Measurements from ENCODE around the gene SOS1.

The SOS1 gene

GRCh38 chr2:39127973-39128372, 7.1 kb upstream of the SOS1 start:
- TF ChIP-seq GABPA (IDR thresholded peaks at IDR 0.05; ENCODE audit: low read depth) = no peak
- TF ChIP-seq POLR2AphosphoS5 (IDR thresholded peaks at IDR 0.05; ENCODE audit: low read depth) = no peak
- TF ChIP-seq SPI1 (IDR thresholded peaks at IDR 0.05; ENCODE audit: borderline replicate concordance, low read depth) = peak; percentile 34; the same call in 1 of the 2 replicates
- TF ChIP-seq, protein P1, sequence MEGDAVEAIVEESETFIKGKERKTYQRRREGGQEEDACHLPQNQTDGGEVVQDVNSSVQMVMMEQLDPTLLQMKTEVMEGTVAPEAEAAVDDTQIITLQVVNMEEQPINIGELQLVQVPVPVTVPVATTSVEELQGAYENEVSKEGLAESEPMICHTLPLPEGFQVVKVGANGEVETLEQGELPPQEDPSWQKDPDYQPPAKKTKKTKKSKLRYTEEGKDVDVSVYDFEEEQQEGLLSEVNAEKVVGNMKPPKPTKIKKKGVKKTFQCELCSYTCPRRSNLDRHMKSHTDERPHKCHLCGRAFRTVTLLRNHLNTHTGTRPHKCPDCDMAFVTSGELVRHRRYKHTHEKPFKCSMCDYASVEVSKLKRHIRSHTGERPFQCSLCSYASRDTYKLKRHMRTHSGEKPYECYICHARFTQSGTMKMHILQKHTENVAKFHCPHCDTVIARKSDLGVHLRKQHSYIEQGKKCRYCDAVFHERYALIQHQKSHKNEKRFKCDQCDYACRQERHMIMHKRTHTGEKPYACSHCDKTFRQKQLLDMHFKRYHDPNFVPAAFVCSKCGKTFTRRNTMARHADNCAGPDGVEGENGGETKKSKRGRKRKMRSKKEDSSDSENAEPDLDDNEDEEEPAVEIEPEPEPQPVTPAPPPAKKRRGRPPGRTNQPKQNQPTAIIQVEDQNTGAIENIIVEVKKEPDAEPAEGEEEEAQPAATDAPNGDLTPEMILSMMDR (IDR thresholded peaks at IDR 0.05; ENCODE audit: insufficient read depth, low read length) = no peak
- TF ChIP-seq, protein P2, sequence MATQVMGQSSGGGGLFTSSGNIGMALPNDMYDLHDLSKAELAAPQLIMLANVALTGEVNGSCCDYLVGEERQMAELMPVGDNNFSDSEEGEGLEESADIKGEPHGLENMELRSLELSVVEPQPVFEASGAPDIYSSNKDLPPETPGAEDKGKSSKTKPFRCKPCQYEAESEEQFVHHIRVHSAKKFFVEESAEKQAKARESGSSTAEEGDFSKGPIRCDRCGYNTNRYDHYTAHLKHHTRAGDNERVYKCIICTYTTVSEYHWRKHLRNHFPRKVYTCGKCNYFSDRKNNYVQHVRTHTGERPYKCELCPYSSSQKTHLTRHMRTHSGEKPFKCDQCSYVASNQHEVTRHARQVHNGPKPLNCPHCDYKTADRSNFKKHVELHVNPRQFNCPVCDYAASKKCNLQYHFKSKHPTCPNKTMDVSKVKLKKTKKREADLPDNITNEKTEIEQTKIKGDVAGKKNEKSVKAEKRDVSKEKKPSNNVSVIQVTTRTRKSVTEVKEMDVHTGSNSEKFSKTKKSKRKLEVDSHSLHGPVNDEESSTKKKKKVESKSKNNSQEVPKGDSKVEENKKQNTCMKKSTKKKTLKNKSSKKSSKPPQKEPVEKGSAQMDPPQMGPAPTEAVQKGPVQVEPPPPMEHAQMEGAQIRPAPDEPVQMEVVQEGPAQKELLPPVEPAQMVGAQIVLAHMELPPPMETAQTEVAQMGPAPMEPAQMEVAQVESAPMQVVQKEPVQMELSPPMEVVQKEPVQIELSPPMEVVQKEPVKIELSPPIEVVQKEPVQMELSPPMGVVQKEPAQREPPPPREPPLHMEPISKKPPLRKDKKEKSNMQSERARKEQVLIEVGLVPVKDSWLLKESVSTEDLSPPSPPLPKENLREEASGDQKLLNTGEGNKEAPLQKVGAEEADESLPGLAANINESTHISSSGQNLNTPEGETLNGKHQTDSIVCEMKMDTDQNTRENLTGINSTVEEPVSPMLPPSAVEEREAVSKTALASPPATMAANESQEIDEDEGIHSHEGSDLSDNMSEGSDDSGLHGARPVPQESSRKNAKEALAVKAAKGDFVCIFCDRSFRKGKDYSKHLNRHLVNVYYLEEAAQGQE (IDR thresholded peaks at IDR 0.05; ENCODE audit: insufficient replicate concordance, low read depth) = no peak
- H3K27ac ChIP-seq (replicated peaks) = no peak overlapping the region
- H3K27me3 ChIP-seq (ENCODE audit: insufficient read depth, poor library complexity, severe bottlenecking) = no peaks in the 10 kb centered on the region
- H3K4me3 ChIP-seq (replicated peaks; ENCODE audit: insufficient read depth, low read length) = no peak overlapping the region
- peak; percentile 47 to 77 for DNase-seq (ENCODE audit: low read depth in 1 of 2, low spot score in 1 of 2)

- TF ChIP-seq, protein P1 (IDR thresholded peaks at IDR 0.05; ENCODE audit: insufficient read depth, low read length) = no peak
- TF ChIP-seq, protein P2 (IDR thresholded peaks at IDR 0.05; ENCODE audit: insufficient replicate concordance, low read depth) = no peak
- TF ChIP-seq POLR2AphosphoS5 (IDR thresholded peaks at IDR 0.05; ENCODE audit: low read depth) (no peak), GABPA (IDR thresholded peaks at IDR 0.05; ENCODE audit: low read depth) (no peak), SPI1 (IDR thresholded peaks at IDR 0.05; ENCODE audit: borderline replicate concordance, low read depth) (no peak)
- Histone ChIP-seq H3K27ac (replicated peaks) (peak overlapping the region; percentile 90), H3K4me3 (replicated peaks; ENCODE audit: insufficient read depth, low read length) (peak overlapping the region; percentile 78), H3K27me3 (ENCODE audit: insufficient read depth, poor library complexity, severe bottlenecking) (no peaks in the 10 kb centered on the region)
- no peak for DNase-seq (ENCODE audit: low read depth in 1 of 2, low spot score in 1 of 2)
These were observed 3.9 kb upstream of the SOS1 start for GRCh38 chr2:39124746-39125057.

DNA sequence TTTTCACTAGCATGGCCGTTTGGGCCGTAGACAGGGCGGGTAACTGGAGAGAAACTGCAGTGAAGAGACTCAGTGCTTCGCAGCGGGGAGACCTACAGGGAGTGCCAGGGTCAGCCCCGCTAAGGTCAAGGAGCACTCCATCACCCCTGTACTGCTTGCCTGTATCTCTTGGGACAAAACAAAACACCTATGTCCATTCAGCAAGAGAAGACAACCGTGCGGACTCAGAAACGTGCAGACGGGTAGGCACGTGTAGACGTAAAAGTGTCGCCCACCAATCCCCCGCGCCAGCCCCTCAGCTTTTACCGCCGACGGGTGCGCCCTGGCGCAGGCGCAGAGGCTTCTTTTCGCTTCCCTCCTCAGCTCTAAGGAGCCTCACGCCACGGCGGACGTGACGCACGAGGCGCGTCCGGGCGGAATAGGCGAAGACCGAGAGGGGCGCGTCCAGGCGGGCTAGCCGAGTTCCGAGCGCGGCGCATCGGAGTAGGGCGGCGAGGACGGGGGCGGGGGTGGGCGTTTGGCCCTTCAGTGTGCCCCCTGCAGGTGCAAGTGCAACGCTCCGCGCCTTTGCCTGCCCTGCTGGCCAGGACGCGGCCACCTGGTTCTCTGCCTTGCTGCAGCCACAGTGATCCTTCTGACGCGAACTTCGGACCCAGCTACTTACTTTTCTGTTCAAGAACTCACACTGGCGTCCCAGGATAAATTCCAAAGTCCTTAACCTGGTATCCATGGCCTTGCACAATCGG, 3.3 kb upstream of the SOS1 start:
- peak; percentile 90 to 96 for DNase-seq (ENCODE audit: low read depth in 1 of 2, low spot score in 1 of 2)

More for the DNA sequence above, 3.3 kb upstream of the SOS1 start:
- peak overlapping the region; percentile 90 for H3K27ac ChIP-seq (replicated peaks)
- H3K4me3 ChIP-seq (replicated peaks; ENCODE audit: insufficient read depth, low read length) = peak overlapping the region; percentile 78
- H3K27me3 ChIP-seq (ENCODE audit: insufficient read depth, poor library complexity, severe bottlenecking) = no peaks in the 10 kb centered on the region
- TF ChIP-seq POLR2AphosphoS5 (IDR thresholded peaks at IDR 0.05; ENCODE audit: low read depth) = peak; percentile 90
- TF ChIP-seq, protein P1 (IDR thresholded peaks at IDR 0.05; ENCODE audit: insufficient read depth, low read length) = no peak
- peak; percentile 14; the same call in 1 of the 2 replicates for TF ChIP-seq SPI1 (IDR thresholded peaks at IDR 0.05; ENCODE audit: borderline replicate concordance, low read depth)
- TF ChIP-seq GABPA (IDR thresholded peaks at IDR 0.05; ENCODE audit: low read depth) = peak; percentile 72
- TF ChIP-seq, protein P2 (IDR thresholded peaks at IDR 0.05; ENCODE audit: insufficient replicate concordance, low read depth) = no peak
